Measurements from ENCODE around the gene NELFE.
"Not testable (repeated sequence)": the region's sequence is repeated elsewhere in the genome, so short reads cannot be mapped to it uniquely, and the experiment has no call there.

The NELFE gene, protein sequence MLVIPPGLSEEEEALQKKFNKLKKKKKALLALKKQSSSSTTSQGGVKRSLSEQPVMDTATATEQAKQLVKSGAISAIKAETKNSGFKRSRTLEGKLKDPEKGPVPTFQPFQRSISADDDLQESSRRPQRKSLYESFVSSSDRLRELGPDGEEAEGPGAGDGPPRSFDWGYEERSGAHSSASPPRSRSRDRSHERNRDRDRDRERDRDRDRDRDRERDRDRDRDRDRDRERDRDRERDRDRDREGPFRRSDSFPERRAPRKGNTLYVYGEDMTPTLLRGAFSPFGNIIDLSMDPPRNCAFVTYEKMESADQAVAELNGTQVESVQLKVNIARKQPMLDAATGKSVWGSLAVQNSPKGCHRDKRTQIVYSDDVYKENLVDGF
- total RNA-seq = 47.1 to 57.4 reads per million in 2 donors

DNA sequence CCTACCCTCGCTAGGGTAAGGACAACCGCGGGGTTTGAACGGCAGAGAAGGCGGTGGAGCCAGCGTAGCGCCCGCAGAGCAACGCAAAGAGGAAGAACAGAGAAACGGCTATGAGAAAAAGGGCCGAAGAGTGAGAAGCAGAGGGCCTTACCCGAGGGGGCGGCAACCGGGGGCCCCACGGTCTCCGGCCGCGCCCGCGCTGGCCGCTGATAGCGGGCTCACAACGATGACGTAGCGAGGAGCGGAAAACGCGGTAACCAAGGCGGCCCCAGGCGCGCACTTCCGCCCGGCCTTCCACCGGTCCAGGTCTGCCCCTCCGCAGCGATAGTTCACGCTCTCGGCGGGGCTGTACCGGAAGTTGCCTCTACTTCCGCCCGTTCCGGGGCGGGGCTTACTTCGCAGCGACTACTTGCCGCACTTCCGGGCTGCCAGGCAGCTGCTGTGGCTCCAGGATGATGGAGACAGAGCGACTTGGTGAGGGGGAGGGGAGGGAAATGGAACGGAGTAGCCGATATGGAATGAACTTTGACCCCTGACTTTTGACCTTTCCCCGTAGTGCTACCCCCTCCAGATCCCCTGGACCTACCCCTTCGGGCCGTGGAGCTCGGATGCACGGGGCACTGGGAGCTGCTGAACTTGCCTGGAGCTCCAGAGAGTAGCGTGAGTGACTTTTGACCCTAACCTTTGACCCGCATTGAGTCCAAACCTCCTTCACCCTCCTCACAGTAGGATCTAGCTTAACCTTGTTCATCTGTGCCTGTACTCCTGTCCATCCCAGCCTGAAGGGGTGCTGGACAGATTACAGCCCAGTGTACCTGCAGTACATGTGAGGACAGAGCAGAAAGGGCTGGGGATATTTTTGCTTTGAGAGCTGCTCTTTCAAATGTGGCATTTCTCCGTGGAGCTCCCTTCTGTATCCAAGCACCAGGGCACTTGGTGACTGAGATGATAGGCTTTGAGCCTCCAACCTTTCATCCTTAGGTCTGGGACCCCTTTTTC is at the start of gene NELFE, which contains the start of gene SKIC2:
Gene NELFE (minus strand): TSS at position 231 of the 999 bp plus-strand sequence. CDS start 525 bp downstream, outside the sequence.
Gene SKIC2 (plus strand): TSS at position 435 of the 999 bp plus-strand sequence. CDS start 18 bp downstream, at position 453.
- DNase-seq = peak; percentile 93 to 99 (median 98)

DNA sequence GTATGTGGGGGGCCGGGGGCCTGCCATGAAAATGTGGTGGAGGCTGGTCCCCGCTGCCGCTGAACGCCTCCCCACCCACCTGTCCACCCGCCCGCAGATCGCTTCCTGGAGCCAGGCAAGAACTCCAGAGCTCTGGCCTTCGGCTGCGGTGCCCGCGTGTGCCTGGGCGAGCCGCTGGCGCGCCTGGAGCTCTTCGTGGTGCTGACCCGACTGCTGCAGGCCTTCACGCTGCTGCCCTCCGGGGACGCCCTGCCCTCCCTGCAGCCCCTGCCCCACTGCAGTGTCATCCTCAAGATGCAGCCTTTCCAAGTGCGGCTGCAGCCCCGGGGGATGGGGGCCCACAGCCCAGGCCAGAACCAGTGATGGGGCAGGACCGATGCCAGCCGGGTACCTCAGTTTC is 49.3 kb upstream of the NELFE start:
- not testable (repeated sequence) for DNase-seq

DNA sequence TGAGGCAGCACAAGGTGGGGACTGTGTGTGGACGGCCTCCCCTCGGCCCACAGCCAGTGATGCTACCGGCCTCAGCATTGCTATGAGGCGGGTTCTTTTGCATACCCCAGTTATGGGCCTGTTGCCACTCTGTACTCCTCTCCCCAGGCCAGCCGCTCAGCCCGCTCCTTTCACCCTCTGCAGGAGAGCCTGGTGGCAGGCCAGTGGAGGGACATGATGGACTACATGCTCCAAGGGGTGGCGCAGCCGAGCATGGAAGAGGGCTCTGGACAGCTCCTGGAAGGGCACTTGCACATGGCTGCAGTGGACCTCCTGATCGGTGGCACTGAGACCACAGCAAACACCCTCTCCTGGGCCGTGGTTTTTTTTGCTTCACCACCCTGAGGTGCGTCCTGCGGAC is 48.3 kb upstream of the NELFE start:
- not testable (repeated sequence) for DNase-seq

DNA sequence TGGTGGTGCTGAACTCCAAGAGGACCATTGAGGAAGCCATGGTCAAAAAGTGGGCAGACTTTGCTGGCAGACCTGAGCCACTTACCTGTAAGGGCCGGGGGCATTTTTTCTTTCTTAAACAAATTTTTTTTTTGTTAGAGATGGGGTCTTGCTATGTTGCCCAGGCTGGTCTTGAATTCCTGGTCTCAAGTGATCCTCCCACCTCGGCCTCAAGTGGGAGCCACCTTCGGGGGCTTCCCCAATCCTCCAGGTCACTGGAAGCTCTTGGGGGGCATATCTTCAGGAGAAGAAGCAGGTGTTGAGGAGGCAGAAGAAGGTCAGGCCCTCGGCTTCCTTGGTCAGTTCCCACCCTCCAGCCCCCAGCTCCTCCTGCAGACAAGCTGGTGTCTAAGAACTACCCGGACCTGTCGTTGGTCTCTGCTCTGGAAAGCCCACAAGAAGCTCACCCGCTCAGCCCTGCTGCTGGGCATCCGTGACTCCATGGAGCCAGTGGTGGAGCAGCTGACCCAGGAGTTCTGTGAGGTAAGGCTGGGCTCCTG is 47.3 kb upstream of the NELFE start:
- DNase-seq = peak in 1 of 5 experiments; percentile 0

DNA sequence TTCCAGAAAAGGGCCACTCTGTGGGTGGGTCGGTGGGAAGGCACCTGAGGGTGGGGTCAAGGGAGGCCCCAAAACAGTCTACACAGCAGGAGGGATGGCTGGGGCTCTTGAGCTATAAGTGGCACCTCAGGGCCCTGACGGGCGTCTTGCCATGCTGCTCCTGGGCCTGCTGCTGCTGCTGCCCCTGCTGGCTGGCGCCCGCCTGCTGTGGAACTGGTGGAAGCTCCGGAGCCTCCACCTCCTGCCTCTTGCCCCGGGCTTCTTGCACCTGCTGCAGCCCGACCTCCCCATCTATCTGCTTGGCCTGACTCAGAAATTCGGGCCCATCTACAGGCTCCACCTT is 46.7 kb upstream of the NELFE start:
- not testable (repeated sequence) for DNase-seq

DNA sequence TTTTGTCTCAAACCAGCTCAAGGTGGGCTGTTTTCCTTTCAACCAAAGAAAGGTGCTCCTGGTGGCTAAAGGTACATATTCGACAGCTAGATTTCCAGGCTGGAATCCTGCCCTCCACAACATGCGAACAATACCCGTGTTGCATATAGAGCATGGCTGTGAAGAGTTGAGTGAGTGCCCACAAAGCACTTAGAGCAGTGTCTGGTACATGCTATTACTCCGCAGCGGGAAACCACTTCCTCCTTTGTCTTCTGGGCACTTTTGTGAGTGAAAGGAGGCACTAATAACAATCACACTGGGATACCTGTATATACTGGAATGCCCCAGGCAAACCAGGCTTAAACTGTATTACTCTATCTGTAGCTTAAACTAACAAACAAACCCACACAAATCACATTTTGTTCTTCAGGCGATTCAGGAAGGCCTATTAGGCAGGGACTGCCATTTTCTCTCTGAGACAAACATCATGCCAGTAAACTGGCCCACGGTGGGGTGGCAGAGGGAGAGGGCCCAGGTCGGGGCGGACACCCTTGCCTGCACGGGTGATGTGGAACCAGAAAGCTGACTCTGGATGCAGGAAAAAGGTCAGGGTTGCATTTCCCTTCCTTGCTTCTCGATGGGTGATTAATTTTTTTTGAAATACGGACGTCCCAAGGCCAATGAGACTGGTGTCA is 46.2 kb upstream of the NELFE start:
- not testable (repeated sequence) for DNase-seq

DNA sequence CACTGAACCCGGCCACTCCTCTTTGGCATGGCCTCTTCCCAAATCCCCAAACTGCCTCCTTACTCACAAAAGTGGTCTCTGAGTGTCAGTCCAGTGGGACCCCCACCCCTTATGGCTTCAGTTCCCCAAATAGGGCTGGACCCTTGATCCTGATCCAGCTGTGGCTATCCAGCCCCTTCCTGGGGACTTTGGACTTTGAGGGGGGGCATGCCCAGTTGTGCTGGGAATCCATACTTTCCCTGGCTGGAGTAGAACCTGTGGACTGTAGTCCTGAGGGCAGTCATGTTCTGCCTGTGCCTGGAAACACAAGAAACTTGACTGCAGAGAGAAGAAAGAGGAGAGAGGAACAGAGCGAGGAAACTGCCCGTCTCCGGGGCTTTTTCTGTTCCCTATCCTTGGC is 45.6 kb upstream of the NELFE start:
- DNase-seq = not testable (repeated sequence)

DNA sequence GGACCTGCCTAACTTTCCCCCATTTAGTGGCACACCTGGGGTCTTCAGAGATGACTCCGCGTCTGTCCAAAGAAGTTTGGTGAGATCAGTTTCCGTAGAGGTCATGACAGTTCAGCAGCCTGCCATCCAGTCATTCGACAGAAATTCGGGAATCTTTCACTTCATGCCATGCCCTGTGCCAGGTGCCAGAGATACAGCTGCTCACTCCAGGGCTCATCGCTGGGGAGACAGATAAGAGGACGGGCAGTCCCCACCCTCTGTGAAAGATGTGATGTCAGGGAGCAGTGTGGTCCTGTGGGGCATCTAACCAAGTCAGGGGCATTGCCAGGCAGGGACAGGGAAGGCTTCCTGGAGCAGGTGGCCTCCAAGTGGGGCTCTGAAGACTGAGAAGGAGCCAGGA is 44.5 kb upstream of the NELFE start:
- DNase-seq = not testable (repeated sequence)

DNA sequence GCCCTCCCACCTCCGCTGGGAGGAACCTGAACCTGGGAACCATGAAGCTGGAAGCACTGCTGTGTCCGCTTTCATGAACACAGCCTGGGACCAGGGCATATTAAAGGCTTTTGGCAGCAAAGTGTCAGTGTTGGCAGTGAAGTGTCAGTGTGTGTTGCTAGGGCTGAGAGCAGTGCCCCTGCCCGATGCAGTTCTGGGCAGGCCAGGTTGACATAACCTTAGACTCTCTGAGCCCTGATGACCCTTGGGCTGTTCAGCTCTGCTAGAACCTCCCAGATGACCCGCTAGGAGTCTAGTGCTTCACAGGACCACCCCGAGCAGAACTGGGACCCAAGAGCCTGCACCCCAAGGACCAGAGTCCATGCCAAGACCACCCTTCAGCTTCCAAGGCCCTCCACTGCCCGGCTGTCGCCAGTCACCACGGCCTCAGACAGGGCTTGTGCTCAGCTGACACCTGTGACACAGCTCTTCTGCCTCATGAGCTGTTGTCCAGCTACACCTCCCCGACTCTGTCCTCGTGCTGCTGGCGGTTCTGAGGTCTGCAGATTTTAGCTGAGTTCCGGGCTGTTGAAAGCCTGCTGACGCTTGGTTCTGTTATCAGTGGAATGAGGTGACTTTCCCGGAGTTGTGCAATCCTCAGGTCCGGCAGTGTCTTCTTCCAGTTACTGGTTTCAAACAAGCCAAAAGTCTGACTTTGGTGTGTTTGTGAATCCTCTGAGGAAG is 43.9 kb upstream of the NELFE start:
- DNase-seq = not testable (repeated sequence)

DNA sequence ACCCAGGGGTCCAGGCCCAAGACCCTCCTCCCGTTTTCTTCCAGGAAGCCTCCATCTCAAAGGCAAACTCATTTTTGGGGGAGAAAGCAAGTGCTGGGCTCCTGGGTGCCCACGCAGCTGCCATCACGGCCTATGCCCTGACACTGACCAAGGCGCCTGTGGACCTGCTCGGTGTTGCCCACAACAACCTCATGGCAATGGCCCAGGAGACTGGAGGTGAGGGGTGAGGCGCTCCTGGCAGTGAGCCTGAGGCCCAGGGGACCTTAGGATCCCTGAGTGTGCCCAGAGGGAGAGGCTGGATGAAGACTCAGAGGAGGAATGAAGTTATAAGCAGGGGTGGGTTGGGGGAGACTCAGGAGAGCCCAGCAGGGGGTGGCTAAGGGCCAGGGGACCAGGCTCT is 37.6 kb upstream of the NELFE start:
- not testable (repeated sequence) for DNase-seq

DNA sequence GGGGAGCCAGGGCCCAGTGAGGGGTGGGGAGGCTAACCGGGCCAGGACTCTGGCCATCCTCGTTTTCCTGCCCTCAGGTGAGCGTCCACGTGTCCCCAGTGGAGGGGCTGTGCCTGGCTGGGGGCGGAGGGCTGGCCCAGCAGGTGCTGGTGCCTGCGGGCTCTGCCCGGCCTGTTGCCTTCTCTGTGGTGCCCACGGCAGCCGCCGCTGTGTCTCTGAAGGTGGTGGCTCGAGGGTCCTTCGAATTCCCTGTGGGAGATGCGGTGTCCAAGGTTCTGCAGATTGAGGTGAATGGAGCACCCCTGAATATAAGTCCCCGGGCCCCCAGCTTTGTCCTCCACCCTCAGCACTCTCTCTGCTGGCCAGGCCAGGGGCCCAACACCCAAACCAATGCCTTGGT is 35.6 kb upstream of the NELFE start:
- DNase-seq = not testable (repeated sequence)

DNA sequence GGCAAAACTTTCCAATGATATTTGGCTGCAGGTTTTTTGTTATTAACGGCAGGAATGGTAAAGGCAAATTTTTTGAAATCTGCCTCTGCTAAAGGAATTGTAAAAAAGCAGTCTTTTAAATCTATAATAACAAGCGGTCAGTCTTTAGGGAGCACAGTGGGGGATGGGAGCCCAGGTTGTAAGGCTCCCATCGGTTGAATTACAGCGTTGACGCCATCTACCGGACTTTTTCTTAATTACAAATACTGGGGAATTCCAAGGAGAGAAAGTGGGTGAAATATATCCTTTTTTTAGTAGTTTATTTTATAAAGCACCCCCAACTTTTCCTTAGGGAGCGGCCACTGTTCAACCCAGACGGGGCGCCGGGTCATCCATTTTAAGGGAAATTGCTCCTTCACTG is 30.6 kb upstream of the NELFE start:
- DNase-seq = not testable (repeated sequence)

DNA sequence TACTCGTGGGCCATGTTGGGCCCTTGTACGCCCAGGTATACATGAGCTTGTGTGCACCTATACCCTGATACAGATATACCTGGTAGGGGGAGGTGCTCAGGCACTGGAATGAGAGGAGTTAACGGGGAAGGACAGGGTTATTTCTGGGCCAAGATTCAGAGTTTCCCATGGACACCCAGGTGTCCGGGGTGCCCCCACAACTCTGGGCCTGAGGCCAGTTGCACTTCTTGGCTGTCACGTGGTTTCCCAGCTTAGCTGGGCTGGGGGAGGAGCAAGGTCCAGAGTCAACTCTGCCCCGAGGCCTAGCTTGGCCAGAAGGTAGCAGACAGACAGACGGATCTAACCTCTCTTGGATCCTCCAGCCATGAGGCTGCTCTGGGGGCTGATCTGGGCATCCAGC is 23.0 kb upstream of the NELFE start, which contains the start of gene C4A:
Gene C4A (plus strand): TSS at position 314 of the 400 bp plus-strand sequence. CDS start 51 bp downstream, at position 365.
- DNase-seq = not testable (repeated sequence)

DNA sequence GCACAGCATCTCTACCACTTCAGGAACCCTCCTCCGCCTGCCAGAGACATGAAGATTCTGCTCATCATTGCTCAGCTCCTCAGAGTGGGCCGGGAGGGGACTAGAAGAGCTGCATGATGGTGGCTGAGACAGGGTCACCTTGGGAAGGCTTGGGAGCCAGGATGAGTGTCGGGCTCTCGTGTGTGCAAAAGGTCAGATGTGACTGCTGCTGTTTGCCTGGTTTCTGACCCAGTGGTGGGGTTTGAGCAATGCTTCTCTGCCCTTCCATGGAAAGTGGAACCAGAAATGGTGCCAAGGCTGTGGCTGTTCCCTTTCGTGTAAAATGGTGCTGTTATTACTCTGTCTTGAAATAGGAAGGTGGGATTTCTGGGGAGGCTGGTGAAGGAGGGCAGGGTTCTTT is 22.2 kb upstream of the NELFE start:
- DNase-seq = not testable (repeated sequence)

DNA sequence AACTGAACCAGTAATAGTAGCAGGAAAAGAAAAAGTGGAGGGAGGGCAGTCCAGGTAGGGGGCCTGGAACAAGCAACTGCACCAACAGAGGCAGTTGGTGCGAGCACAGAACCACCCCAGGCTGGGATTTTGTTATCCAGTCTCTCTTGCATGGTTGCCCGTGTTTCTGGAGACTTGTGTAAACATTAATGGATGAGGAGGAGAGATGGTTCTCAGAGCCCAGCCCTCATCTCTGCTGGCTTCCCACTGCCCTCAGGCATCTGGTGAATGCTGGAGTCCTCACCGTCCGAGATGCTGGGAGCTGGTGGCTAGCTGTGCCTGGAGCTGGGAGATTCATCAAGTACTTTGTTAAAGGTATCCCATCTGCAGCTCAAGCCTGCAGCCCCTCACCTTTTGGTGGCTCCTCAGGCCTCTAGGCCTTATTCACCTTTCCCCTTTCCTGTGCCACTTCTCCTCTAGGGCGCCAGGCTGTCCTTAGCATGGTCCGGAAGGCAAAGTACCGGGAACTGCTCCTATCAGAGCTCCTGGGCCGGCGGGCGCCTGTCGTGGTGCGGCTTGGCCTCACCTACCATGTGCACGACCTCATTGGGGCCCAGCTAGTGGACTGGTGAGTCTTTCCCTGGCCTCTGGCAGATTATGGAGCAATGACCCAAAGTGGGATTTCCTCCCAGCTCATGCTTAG is 21.6 kb upstream of the NELFE start:
- DNase-seq = not testable (repeated sequence)

DNA sequence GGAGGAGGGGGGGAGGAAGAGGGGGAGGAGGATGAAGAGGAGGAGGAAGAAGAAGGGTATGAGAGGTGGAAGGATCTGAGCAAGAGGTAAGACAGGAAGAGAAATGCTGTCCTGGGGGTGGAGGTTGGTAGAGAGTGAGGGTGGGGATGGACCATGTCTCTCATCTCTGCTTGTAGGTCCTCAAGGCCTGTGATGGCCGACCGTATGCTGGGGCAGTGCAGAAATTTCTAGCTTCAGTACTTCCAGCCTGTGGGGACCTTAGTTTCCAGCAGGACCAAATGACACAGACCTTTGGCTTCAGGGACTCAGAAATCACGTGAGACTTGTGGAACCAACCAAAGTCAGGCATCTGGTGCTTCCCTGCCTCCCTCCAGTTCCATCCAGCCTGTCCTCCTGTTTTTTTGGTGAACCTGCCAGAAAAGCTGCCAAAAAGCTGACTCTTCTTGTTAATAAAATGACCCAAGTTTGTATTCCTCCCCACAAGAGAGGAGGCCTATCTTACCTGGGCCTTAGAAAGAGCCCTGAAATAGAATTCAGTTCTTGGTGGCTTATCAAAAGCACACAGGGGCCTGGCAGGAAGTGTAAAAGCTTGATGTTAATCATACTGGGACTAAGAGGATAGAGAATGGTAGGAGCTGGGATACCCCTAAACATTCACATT is 20.6 kb upstream of the NELFE start:
- no peak for DNase-seq

DNA sequence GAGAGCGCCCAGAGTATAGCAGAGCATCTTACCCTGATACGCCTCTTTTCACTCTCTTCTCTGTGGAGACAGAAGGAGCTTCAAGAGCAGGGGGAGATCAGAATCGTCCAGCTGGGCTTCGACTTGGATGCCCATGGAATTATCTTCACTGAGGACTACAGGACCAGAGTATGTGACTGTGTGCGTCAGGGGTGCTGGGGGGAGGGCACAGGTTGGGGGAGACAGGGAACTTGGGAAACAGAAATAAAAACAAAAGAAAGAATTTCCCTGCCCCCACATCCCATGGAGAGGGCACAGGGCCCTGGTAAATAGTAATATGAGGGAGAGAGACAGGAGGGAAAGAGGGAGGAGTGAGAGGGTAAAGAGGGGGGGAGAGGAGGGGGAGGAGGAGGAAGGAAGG is 20.1 kb upstream of the NELFE start:
- DNase-seq = no peak

DNA sequence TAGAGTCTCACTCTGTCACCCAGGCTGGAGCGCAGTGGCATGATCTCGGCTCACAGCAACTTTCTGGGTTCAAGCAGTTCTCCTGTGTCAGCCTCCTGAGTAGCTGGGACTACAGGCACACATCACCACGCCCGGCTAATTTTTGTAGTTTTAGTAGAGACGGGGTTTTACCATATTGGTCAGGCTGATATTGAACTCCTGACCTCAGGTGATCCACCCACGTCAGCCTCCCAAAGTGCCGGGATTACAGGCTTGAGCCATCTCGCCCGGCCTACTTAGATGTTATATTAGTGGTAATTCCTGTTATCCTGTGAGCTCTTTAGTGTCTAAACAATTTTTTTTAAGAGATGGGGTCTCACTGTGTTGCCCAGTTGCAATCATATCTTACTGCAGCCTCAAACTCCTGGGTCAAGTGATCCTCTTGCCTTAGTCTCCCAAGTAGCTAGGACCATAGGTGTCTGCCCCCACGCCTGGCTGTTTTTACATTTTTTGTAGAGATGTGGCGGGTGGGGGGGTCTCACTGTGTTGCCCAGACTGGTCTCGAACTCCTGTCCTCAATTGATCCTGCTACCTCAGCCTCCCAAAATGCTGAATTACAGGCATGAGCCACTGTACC is 19.2 kb upstream of the NELFE start:
- DNase-seq = no peak

DNA sequence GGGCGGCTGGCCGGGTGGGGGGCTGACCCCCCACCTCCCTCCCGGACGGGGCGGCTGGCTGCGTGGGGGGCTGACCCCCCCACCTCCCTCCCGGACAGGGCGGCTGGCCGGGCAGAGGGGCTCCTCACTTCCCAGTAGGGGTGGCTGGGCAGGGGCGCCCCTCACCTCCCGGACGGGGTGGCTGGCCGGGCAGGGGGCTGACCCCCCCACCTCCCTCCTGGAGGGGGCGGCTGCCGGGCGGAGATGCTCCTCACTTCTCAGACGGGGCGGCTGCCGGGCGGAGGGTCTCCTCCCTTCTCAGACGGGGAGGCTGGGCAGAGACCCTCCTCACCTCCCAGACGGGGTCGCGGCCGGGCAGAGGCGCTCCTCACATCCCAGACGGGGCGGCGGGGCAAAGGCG is 17.3 kb upstream of the NELFE start:
- DNase-seq = not testable (repeated sequence)
